Urinary bladder (tissue), 4 donors: ENCODE data around the gene TFAP2E. TPM values are rescaled to one million over a fixed set of nuclear protein-coding genes. Genes with fewer than 3 reads are reported as not detected.

Source experiments
- DNase-seq: peaks from one replicate; pipeline ENCODE4 v3.0.0-alpha.2; 2015; ENCODE audit errors: extremely low spot score
- H3K27ac ChIP-seq: one replicate; pipeline ENCODE4 v1.5.1; 2013; ENCODE audit warnings: low read depth, mild to moderate bottlenecking, moderate library complexity
- H3K36me3 ChIP-seq: one replicate; pipeline ENCODE4 v1.6.1; 2013; ENCODE audit warnings: mild to moderate bottlenecking, moderate library complexity; ENCODE audit not compliant: insufficient read depth
- H3K4me1 ChIP-seq: one replicate; pipeline ENCODE4 v1.6.1; 2013; ENCODE audit warnings: mild to moderate bottlenecking, moderate library complexity; ENCODE audit not compliant: insufficient read depth
- H3K4me3 ChIP-seq: one replicate; pipeline ENCODE4 v1.5.1; 2013; ENCODE audit warnings: low read depth, low read length
- WGBS: extraction: QIAGEN DNeasy Blood & Tissue Kit; methylation state at CpG from one replicate; pipeline ENCODE4 v1.1.7; 2013; 5-methylcytosine and 5-hydroxymethylcytosine counted together
- polyA plus RNA-seq: library from polyadenylated mRNA; stranded (reverse); fragments of 200-250 nt; gene quantifications from one replicate; pipeline ENCODE4 v1.2.3, GENCODE V29; 2013
- total RNA-seq: library from RNA; depleted of rRNA; stranded (reverse); fragments of >200 nt; gene quantifications from one replicate; pipeline ENCODE4 v1.2.3, GENCODE V29; 2014
- donor health status: healthy with polysubstance abuse.
- donor health status: healthy.

TFAP2E gene
- total and polyA plus RNA-seq, 2 donors = 0.58 TPM; not detected in 1

- WGBS = 81% methylated on average over 6 of the region's 6 CpGs
- Histone ChIP-seq H3K36me3 (peaks cover 4% of the 10 kb centered on the region), H3K27ac (no peak overlapping the region), H3K4me3 (no peak overlapping the region), H3K4me1 (no peaks in the 10 kb centered on the region)
- no peak for DNase-seq
Observed at GRCh38 chr1:35605071-35605866, 32.2 kb downstream of the TFAP2E start.

- WGBS = 81% methylated on average over 4 of the region's 4 CpGs
- H3K4me1 ChIP-seq = no peaks in the 10 kb centered on the region
- peaks cover 4% of the 10 kb centered on the region for H3K36me3 ChIP-seq
- DNase-seq = no peak
- H3K27ac ChIP-seq = no peak overlapping the region
- no peak overlapping the region for H3K4me3 ChIP-seq
Observed at GRCh38 chr1:35605867-35606182, 32.7 kb downstream of the TFAP2E start.

GRCh38 chr1:35611655-35612054, 38.5 kb downstream of the TFAP2E start:
- DNase-seq = no peak
- 96% methylated on average over 7 of the region's 7 CpGs for WGBS
- Histone ChIP-seq H3K36me3 (peaks cover 4% of the 10 kb centered on the region), H3K4me1 (no peaks in the 10 kb centered on the region), H3K27ac (no peak overlapping the region), H3K4me3 (no peak overlapping the region)

GRCh38 chr1:35615440-35615839, 42.3 kb downstream of the TFAP2E start:
- Histone ChIP-seq H3K4me3 (no peak overlapping the region), H3K4me1 (no peaks in the 10 kb centered on the region), H3K36me3 (no peaks in the 10 kb centered on the region), H3K27ac (no peak overlapping the region)
- WGBS = 92% methylated on average over 8 of the region's 8 CpGs
- DNase-seq = no peak

GRCh38 chr1:35619237-35620121, 46.4 kb downstream of the TFAP2E start:
- Histone ChIP-seq H3K4me1 (no peaks in the 10 kb centered on the region), H3K4me3 (no peak overlapping the region), H3K27ac (no peak overlapping the region), H3K36me3 (no peaks in the 10 kb centered on the region)
- no peak for DNase-seq
- 85% methylated on average over 6 of the region's 6 CpGs for WGBS

- no peak for DNase-seq
- Histone ChIP-seq H3K27ac (no peak overlapping the region), H3K4me1 (no peaks in the 10 kb centered on the region), H3K36me3 (no peaks in the 10 kb centered on the region), H3K4me3 (no peak overlapping the region)
- WGBS = 80% methylated on average over 4 of the region's 4 CpGs
Observed at GRCh38 chr1:35622510-35623178, 49.5 kb downstream of the TFAP2E start.

GRCh38 chr1:35623832-35624231, 50.7 kb downstream of the TFAP2E start:
- no peak overlapping the region for H3K27ac ChIP-seq
- no peaks in the 10 kb centered on the region for H3K4me1 ChIP-seq
- no peak for DNase-seq
- no peak overlapping the region for H3K4me3 ChIP-seq
- H3K36me3 ChIP-seq = no peaks in the 10 kb centered on the region

- H3K4me1 ChIP-seq = no peaks in the 10 kb centered on the region
- H3K27ac ChIP-seq = no peak overlapping the region
- peaks cover 9% of the 10 kb centered on the region for H3K36me3 ChIP-seq
- 67% methylated on average over 2 of the region's 2 CpGs for WGBS
- H3K4me3 ChIP-seq = no peak overlapping the region
- no peak for DNase-seq
Observed at GRCh38 chr1:35629051-35629450, 55.9 kb downstream of the TFAP2E start.

- no peaks in the 10 kb centered on the region for H3K4me1 ChIP-seq
- H3K4me3 ChIP-seq = no peak overlapping the region
- 91% methylated on average over 3 of the region's 3 CpGs for WGBS
- H3K27ac ChIP-seq = no peak overlapping the region
- DNase-seq = no peak
- H3K36me3 ChIP-seq = peaks cover 9% of the 10 kb centered on the region
Observed at GRCh38 chr1:35631396-35631795, 58.3 kb downstream of the TFAP2E start.

- no peak overlapping the region for H3K4me3 ChIP-seq
- peaks cover 9% of the 10 kb centered on the region for H3K36me3 ChIP-seq
- no peak overlapping the region for H3K27ac ChIP-seq
- no peaks in the 10 kb centered on the region for H3K4me1 ChIP-seq
- DNase-seq = no peak
Observed at GRCh38 chr1:35633547-35633946, 60.4 kb downstream of the TFAP2E start.

- Histone ChIP-seq H3K4me3 (peak overlapping the region; percentile 14), H3K4me1 (no peaks in the 10 kb centered on the region), H3K27ac (peak overlapping the region; percentile 59), H3K36me3 (peaks cover 3% of the 10 kb centered on the region)
- 0% methylated on average over 1 of the region's 1 CpG for WGBS
- DNase-seq = no peak
Observed at GRCh38 chr1:35637401-35637809, 64.3 kb downstream of the TFAP2E start.

GRCh38 chr1:35640380-35641232, 67.5 kb downstream of the TFAP2E start:
- DNase-seq = no peak
- Histone ChIP-seq H3K4me1 (no peaks in the 10 kb centered on the region), H3K36me3 (no peaks in the 10 kb centered on the region), H3K4me3 (peak overlapping the region; percentile 88), H3K27ac (peak overlapping the region; percentile 85)
- WGBS = 17% methylated on average over 29 of the region's 29 CpGs

GRCh38 chr1:35641233-35641866, 68.2 kb downstream of the TFAP2E start, which contains the start of gene PSMB2:
PSMB2 (minus strand) TSS chr1:35641526; CDS start chr1:35641432, 94 bp downstream.
- DNase-seq = peak; percentile 92
- peak within 1 kb of the TSS; percentile 88 for H3K4me3 ChIP-seq
- H3K36me3 ChIP-seq = no peaks in the 10 kb centered on the region
- under 1% methylated on average over 43 of the region's 43 CpGs for WGBS
- H3K27ac ChIP-seq = peak within 1 kb of the TSS; percentile 85
- no peaks in the 10 kb centered on the region for H3K4me1 ChIP-seq
